Large intestine (tissue), 3 donors: ENCODE measurements around the gene TM4SF1. TPM values are rescaled to one million over a fixed set of nuclear protein-coding genes. Genes with fewer than 3 reads are reported as not detected.

Experiments used
- DNase-seq, 2 donors: peaks; one replicate each; pipeline versions ENCODE4 v3.0.0 to v3.0.0-alpha.2; 2013
- H3K27ac ChIP-seq: one replicate; pipeline ENCODE4 v1.5.1; 2013; ENCODE audit warnings: low read length
- H3K27me3 ChIP-seq: 2 replicates; pipeline ENCODE4 v1.6.1; 2013; ENCODE audit warnings: low read length; ENCODE audit not compliant: control insufficient read depth, insufficient read depth
- H3K36me3 ChIP-seq: 2 replicates; pipeline ENCODE4 v1.6.1; 2013; ENCODE audit warnings: low read length; ENCODE audit not compliant: control insufficient read depth, insufficient read depth
- H3K4me1 ChIP-seq: one replicate; pipeline ENCODE4 v1.6.1; 2013; ENCODE audit warnings: low read length; ENCODE audit not compliant: control insufficient read depth, insufficient read depth
- H3K4me3 ChIP-seq: one replicate; pipeline ENCODE4 v1.5.1; 2013; ENCODE audit warnings: low read length
- H3K9me3 ChIP-seq: one replicate; pipeline ENCODE4 v1.6.1; 2013; ENCODE audit warnings: mild to moderate bottlenecking, low read depth, low read length, moderate library complexity; ENCODE audit not compliant: control insufficient read depth
- WGBS: methylation state at CpG from one replicate; pipeline ENCODE4 v1.1.5; 2013; ENCODE audit warnings: low lambda C conversion rate; ENCODE audit not compliant: insufficient coverage; 5-methylcytosine and 5-hydroxymethylcytosine counted together
- polyA plus RNA-seq: library from polyadenylated mRNA; unstranded; fragments of 120-200 nt; gene quantifications from one replicate; pipeline ENCODE4 v1.2.1, GENCODE V29; 2013

TM4SF1 gene
- polyA plus RNA-seq, 1 donor = 56.9 TPM

DNA sequence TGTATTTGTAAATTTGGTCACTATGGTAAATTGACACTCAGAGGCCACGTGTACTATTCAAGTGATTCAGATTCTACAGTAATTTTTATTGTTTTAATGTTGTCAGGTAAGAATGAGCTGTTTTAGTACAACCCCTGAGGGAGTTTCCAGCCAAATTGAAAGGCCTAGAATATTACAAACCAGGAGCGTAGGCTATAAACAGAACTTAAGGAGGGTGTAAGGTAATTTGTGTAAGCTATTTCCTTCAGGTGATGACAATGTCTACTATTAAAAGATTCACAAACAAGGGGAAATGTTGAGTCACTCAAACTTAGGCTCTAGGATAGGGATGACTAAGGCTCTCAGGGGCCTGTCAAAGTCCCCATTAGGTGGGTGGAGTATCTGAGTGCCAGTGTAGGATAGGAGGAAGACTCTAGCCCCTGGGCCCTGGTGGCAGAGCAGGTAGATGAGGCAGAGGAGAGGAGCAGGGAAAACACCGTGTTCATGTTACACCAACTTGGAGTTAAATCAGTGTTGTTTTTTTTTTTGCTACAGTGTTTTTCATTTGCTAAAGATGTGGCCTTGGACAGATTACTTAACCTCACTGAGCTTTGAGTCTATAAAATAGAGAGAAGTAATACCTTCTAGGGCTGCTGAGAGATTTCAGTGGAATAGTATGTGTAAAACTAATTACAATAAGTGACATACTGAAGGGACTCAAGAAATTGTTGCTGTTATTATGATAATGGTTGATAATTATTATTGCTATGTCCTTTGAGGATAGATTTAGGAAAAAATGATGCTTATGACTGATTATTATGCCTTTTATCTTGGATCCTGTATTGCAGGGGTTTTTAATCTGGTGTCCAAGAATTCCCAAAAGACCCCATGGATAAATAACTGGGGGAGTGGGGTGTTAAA lies 10.3 kb downstream of the TM4SF1 start:
- peak; percentile 74 to 89 for DNase-seq
- Histone ChIP-seq H3K4me3 (no peak overlapping the region), H3K27me3 (no peaks in the 10 kb centered on the region), H3K9me3 (no peaks in the 10 kb centered on the region), H3K4me1 (peaks cover 56% of the 10 kb centered on the region), H3K36me3 (no peaks in the 10 kb centered on the region), H3K27ac (peak overlapping the region; percentile 77)
- 20% methylated on average over 1 of the region's 3 CpGs for WGBS

GRCh38 chr3:149366031-149366430 lies 11.4 kb downstream of the TM4SF1 start:
- H3K4me1 ChIP-seq = peaks cover 45% of the 10 kb centered on the region
- no peaks in the 10 kb centered on the region for H3K27me3 ChIP-seq
- no peak overlapping the region for H3K4me3 ChIP-seq
- no peak overlapping the region for H3K27ac ChIP-seq
- no peak for DNase-seq
- H3K9me3 ChIP-seq = no peaks in the 10 kb centered on the region
- H3K36me3 ChIP-seq = no peaks in the 10 kb centered on the region
- WGBS = 90% methylated on average over 2 of the region's 2 CpGs

- H3K4me3 ChIP-seq = no peak overlapping the region
- peaks cover 30% of the 10 kb centered on the region for H3K4me1 ChIP-seq
- no peak for DNase-seq
- no peaks in the 10 kb centered on the region for H3K9me3 ChIP-seq
- no peaks in the 10 kb centered on the region for H3K27me3 ChIP-seq
- no peak overlapping the region for H3K27ac ChIP-seq
- H3K36me3 ChIP-seq = no peaks in the 10 kb centered on the region
- no CpG with 5 or more reads among the region's 2 CpGs for WGBS
These were observed 12.8 kb downstream of the TM4SF1 start for GRCh38 chr3:149364624-149365023.

DNA sequence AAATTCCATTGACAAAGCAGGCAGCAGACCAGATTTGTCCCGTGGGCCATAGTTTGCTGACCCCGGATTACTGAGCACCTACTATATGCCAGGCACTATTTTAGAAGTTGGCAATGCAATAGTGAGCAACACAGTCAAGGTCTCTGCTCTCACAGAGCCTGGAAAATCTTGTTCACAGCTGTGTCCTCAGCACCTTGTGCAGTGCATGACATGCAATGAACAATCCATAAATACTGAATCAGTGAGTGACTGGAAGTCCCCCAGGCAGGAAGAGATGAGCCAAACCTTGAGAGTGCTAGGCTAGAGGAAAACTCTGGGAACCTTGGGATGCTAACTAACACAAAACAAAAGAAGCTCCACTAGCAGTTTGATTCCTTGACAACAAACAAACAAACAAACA lies 14.4 kb downstream of the TM4SF1 start:
- DNase-seq = no peak
- H3K36me3 ChIP-seq = no peaks in the 10 kb centered on the region
- H3K9me3 ChIP-seq = no peaks in the 10 kb centered on the region
- H3K4me1 ChIP-seq = peaks cover 17% of the 10 kb centered on the region
- no peaks in the 10 kb centered on the region for H3K27me3 ChIP-seq
- WGBS = no CpG with 5 or more reads among the region's 2 CpGs
- no peak overlapping the region for H3K4me3 ChIP-seq
- H3K27ac ChIP-seq = no peak overlapping the region

GRCh38 chr3:149362366-149362765 lies 15.1 kb downstream of the TM4SF1 start:
- 82% methylated on average over 2 of the region's 5 CpGs for WGBS
- no peak for DNase-seq
- Histone ChIP-seq H3K4me3 (no peak overlapping the region), H3K27ac (no peak overlapping the region), H3K4me1 (peaks cover 13% of the 10 kb centered on the region), H3K27me3 (no peaks in the 10 kb centered on the region), H3K9me3 (no peaks in the 10 kb centered on the region), H3K36me3 (no peaks in the 10 kb centered on the region)

GRCh38 chr3:149356630-149357029 lies 20.8 kb downstream of the TM4SF1 start:
- Histone ChIP-seq H3K4me3 (no peak overlapping the region), H3K4me1 (peaks cover 22% of the 10 kb centered on the region), H3K9me3 (no peaks in the 10 kb centered on the region), H3K27ac (peak overlapping the region; percentile 82), H3K27me3 (no peaks in the 10 kb centered on the region), H3K36me3 (no peaks in the 10 kb centered on the region)
- no peak for DNase-seq
- no CpG with 5 or more reads among the region's 4 CpGs for WGBS

DNA sequence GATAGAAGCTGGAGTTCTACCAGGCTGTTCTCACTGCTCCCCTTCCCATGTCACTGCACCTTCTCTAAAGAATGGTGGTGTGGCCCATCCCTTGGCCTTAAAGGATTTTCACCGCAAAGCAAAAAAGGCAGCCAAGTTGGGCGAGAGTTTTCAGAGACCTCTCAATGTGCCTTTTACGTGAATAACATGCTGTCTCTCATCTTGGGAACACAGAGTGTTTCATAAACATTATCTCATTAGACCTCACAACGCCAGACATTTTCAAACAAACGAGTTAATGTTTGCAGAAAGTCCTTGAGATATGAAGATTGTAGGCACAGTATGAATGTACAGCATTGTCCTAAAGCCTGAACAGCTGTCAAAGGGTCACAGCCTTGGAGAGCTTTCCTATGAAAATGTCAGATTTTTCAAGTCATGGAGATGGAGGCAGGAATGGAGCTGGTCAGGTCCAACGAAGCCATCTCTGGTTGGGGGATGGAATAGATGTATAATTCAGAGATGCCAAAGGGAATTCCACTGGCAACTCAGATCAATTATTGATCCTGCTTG lies 21.3 kb downstream of the TM4SF1 start:
- peak; percentile 53 to 83 for DNase-seq
- peaks cover 22% of the 10 kb centered on the region for H3K4me1 ChIP-seq
- no peaks in the 10 kb centered on the region for H3K36me3 ChIP-seq
- no peaks in the 10 kb centered on the region for H3K27me3 ChIP-seq
- H3K9me3 ChIP-seq = no peaks in the 10 kb centered on the region
- no CpG with 5 or more reads among the region's 6 CpGs for WGBS
- H3K4me3 ChIP-seq = no peak overlapping the region
- peak overlapping the region; percentile 82 for H3K27ac ChIP-seq

- Histone ChIP-seq H3K27ac (no peak overlapping the region), H3K9me3 (no peaks in the 10 kb centered on the region), H3K36me3 (no peaks in the 10 kb centered on the region), H3K4me1 (peaks cover 22% of the 10 kb centered on the region), H3K4me3 (no peak overlapping the region), H3K27me3 (no peaks in the 10 kb centered on the region)
- no CpG with 5 or more reads among the region's 1 CpG for WGBS
- no peak for DNase-seq
These were observed 23.8 kb downstream of the TM4SF1 start for GRCh38 chr3:149353581-149354184.

GRCh38 chr3:149352556-149352955 lies 24.9 kb downstream of the TM4SF1 start:
- Histone ChIP-seq H3K4me3 (no peak overlapping the region), H3K9me3 (no peaks in the 10 kb centered on the region), H3K27me3 (no peaks in the 10 kb centered on the region), H3K4me1 (peaks cover 22% of the 10 kb centered on the region), H3K27ac (no peak overlapping the region), H3K36me3 (no peaks in the 10 kb centered on the region)
- DNase-seq = peak in 1 of 2 donors; percentile 62
- no CpG with 5 or more reads among the region's 7 CpGs for WGBS

DNA sequence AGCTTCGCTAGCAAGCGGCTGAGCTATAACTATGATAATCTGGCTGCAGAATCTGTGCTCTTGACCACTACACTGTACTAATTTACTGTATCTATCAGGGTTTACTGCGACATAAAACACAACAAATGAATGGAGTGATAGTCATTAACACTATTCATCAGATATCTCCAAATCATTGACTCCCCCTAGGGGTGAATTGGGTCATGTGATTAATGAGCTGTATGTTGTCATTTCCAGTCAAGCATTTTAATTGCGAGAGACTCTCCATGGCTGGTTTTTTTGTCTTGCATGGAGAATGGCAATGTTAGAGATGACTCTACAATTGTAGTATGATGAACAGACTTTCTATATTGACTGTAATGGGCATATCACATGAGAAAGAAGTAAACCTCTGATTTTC lies 33.5 kb downstream of the TM4SF1 start:
- H3K27ac ChIP-seq = no peak overlapping the region
- DNase-seq = no peak
- H3K36me3 ChIP-seq = no peaks in the 10 kb centered on the region
- no CpG with 5 or more reads among the region's 4 CpGs for WGBS
- no peaks in the 10 kb centered on the region for H3K27me3 ChIP-seq
- H3K4me3 ChIP-seq = no peak overlapping the region
- H3K4me1 ChIP-seq = peaks cover 6% of the 10 kb centered on the region
- no peaks in the 10 kb centered on the region for H3K9me3 ChIP-seq
